SK-N-SH treated with all-trans-retinoic acid at 6 μM for 48 hours (cell line): Measurements from ENCODE around the gene ABI3BP.

Experiments
- ATAC-seq: fragments of 200-7000 bp; cut with Tn5 transposase; 3 replicates; pipeline ENCODE4 v1.9.1; 2020; ENCODE audit warnings: mild to moderate bottlenecking, moderate library complexity
- ARNTL ChIP-seq: fragments of 450-650 bp; formaldehyde crosslinking; IDR thresholded peaks from 2 replicates; pipeline ENCODE4 v1.5.0; 2020; ENCODE audit warnings: low read depth, mild to moderate bottlenecking, moderate library complexity, borderline replicate concordance
- BACH2 ChIP-seq: fragments of 250-450 bp; sonication (Bioruptor Pico); IDR thresholded peaks from 2 replicates; pipeline ENCODE4 v1.9.0; 2021; ENCODE audit warnings: mild to moderate bottlenecking, borderline replicate concordance
- CREB5 ChIP-seq: fragments of 250-450 bp; sonication (Bioruptor Pico); IDR thresholded peaks from 2 replicates; pipeline ENCODE4 v1.5.1; 2020; ENCODE audit warnings: low read depth, mild to moderate bottlenecking, moderate library complexity
- CSDC2 ChIP-seq: fragments of 250-450 bp; sonication (Bioruptor Pico); IDR thresholded peaks from 2 replicates; pipeline ENCODE4 v1.5.0; 2020; ENCODE audit warnings: mild to moderate bottlenecking, moderate library complexity
- ESRRG ChIP-seq: fragments of 250-450 bp; sonication (Bioruptor Pico); IDR thresholded peaks from 2 replicates; pipeline ENCODE4 v1.6.1; 2021; ENCODE audit warnings: mild to moderate bottlenecking
- GLIS3 ChIP-seq: fragments of 250-450 bp; sonication (Bioruptor Pico); IDR thresholded peaks from 2 replicates; pipeline ENCODE4 v1.5.0; 2020; ENCODE audit warnings: mild to moderate bottlenecking, moderate library complexity
- ISL1 ChIP-seq: fragments of 250-450 bp; sonication (Bioruptor Pico); IDR thresholded peaks from 2 replicates; pipeline ENCODE4 v2.1.2; 2022; ENCODE audit warnings: mild to moderate bottlenecking, moderate library complexity
- OSR1 ChIP-seq: fragments of 250-450 bp; sonication (Bioruptor Pico); IDR thresholded peaks from 2 replicates; pipeline ENCODE4 v1.8.0; 2022; ENCODE audit warnings: moderate library complexity, mild to moderate bottlenecking, inconsistent platforms
- PPARA ChIP-seq: fragments of 250-450 bp; sonication (Bioruptor Pico); IDR thresholded peaks from 2 replicates; pipeline ENCODE4 v1.5.0; 2020; ENCODE audit warnings: mild to moderate bottlenecking, borderline replicate concordance
- RARB ChIP-seq: fragments of 250-450 bp; sonication (Bioruptor Pico); IDR thresholded peaks from 2 replicates; pipeline ENCODE4 v1.8.0; 2021; ENCODE audit warnings: mild to moderate bottlenecking, moderate library complexity
- SNAI2 ChIP-seq: fragments of 250-450 bp; sonication (Bioruptor Pico); IDR thresholded peaks from 2 replicates; pipeline ENCODE4 v1.5.0; 2020; ENCODE audit warnings: mild to moderate bottlenecking, moderate library complexity
- TCF4 ChIP-seq: fragments of 250-450 bp; sonication (Bioruptor Pico); IDR thresholded peaks from 2 replicates; pipeline ENCODE4 v1.8.0; 2021; ENCODE audit warnings: mild to moderate bottlenecking, moderate library complexity, borderline replicate concordance
- TOX ChIP-seq: fragments of 250-450 bp; sonication (Bioruptor Pico); IDR thresholded peaks from 2 replicates; pipeline ENCODE4 v1.8.0; 2021; ENCODE audit warnings: mild to moderate bottlenecking, moderate library complexity, borderline replicate concordance
- TSHZ2 ChIP-seq: fragments of 250-450 bp; sonication (Bioruptor Pico); IDR thresholded peaks from 2 replicates; pipeline ENCODE4 v1.5.0; 2020; ENCODE audit warnings: mild to moderate bottlenecking, moderate library complexity
- ZC3H10 ChIP-seq: fragments of 250-450 bp; sonication (Bioruptor Pico); IDR thresholded peaks from 2 replicates; pipeline ENCODE4 v1.5.1; 2021; ENCODE audit warnings: mild to moderate bottlenecking, moderate library complexity
- ZFP3 ChIP-seq: fragments of 250-450 bp; sonication (Bioruptor Pico); IDR thresholded peaks from 2 replicates; pipeline ENCODE4 v1.5.0; 2020; ENCODE audit warnings: mild to moderate bottlenecking, moderate library complexity
- ZFP30 ChIP-seq: fragments of 450-650 bp; formaldehyde crosslinking; IDR thresholded peaks from 2 replicates; pipeline ENCODE4 v1.5.0; 2022; ENCODE audit warnings: mild to moderate bottlenecking, moderate library complexity
- ZNF565 ChIP-seq: fragments of 450-650 bp; formaldehyde crosslinking; conservative IDR thresholded peaks from 2 replicates; pipeline ENCODE4 v1.5.0; 2020; ENCODE audit warnings: low read depth, mild to moderate bottlenecking, moderate library complexity
- ZNF70 ChIP-seq: fragments of 450-650 bp; formaldehyde crosslinking; IDR thresholded peaks from 2 replicates; pipeline ENCODE4 v1.5.0; 2020; ENCODE audit warnings: mild to moderate bottlenecking, moderate library complexity
- ZNF8 ChIP-seq: fragments of 450-650 bp; formaldehyde crosslinking; IDR thresholded peaks from 2 replicates; pipeline ENCODE4 v1.5.0; 2020; ENCODE audit warnings: mild to moderate bottlenecking, moderate library complexity
- TF ChIP-seq, protein P1 (sequence below): fragments of 250-450 bp; sonication (Bioruptor Pico); IDR thresholded peaks from 2 replicates; pipeline ENCODE4 v1.8.0; 2021; ENCODE audit warnings: low read depth, mild to moderate bottlenecking, moderate library complexity, borderline replicate concordance
- TF ChIP-seq, protein P2 (sequence below): fragments of 250-450 bp; sonication (Bioruptor Pico); IDR thresholded peaks from 2 replicates; pipeline ENCODE4 v1.8.0; 2020; ENCODE audit warnings: mild to moderate bottlenecking, moderate library complexity, borderline replicate concordance
- TF ChIP-seq, protein P3 (sequence below): fragments of 250-450 bp; sonication (Bioruptor Pico); IDR thresholded peaks from 2 replicates; pipeline ENCODE4 v1.5.1; 2021; ENCODE audit warnings: mild to moderate bottlenecking, moderate library complexity

The ABI3BP gene

GRCh38 chr3:100966807-100967206, 26.4 kb downstream of the ABI3BP start:
- TF ChIP-seq BACH2 (no peak), TSHZ2 (CRISPR knock-in tag) (peak; percentile 95), ZFP30 (CRISPR knock-in tag) (no peak), ZNF70 (CRISPR knock-in tag) (no peak), ISL1 (CRISPR knock-in tag) (peak; percentile 86), ARNTL (CRISPR knock-in tag) (no peak), ESRRG (CRISPR knock-in tag) (no peak), ZC3H10 (CRISPR knock-in tag) (no peak), TCF4 (CRISPR knock-in tag) (peak; percentile 97), GLIS3 (CRISPR knock-in tag) (peak; percentile 90; the same call in 1 of the 2 replicates), ZNF565 (CRISPR knock-in tag) (no peak), SNAI2 (no peak), ZNF8 (0 out of 2 replicates have a peak, but pooled peaks have one; percentile 31), OSR1 (CRISPR knock-in tag) (no peak), ZFP3 (no peak), TOX (no peak), PPARA (no peak), CSDC2 (CRISPR knock-in tag) (no peak), CREB5 (0 out of 2 replicates have a peak, but pooled peaks have one; percentile 35), RARB (CRISPR knock-in tag) (no peak)
- TF ChIP-seq, protein P1, sequence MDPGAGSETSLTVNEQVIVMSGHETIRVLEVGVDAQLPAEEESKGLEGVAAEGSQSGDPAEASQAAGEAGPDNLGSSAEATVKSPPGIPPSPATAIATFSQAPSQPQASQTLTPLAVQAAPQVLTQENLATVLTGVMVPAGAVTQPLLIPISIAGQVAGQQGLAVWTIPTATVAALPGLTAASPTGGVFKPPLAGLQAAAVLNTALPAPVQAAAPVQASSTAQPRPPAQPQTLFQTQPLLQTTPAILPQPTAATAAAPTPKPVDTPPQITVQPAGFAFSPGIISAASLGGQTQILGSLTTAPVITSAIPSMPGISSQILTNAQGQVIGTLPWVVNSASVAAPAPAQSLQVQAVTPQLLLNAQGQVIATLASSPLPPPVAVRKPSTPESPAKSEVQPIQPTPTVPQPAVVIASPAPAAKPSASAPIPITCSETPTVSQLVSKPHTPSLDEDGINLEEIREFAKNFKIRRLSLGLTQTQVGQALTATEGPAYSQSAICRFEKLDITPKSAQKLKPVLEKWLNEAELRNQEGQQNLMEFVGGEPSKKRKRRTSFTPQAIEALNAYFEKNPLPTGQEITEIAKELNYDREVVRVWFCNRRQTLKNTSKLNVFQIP (CRISPR knock-in tag), result no peak
- TF ChIP-seq, protein P2, sequence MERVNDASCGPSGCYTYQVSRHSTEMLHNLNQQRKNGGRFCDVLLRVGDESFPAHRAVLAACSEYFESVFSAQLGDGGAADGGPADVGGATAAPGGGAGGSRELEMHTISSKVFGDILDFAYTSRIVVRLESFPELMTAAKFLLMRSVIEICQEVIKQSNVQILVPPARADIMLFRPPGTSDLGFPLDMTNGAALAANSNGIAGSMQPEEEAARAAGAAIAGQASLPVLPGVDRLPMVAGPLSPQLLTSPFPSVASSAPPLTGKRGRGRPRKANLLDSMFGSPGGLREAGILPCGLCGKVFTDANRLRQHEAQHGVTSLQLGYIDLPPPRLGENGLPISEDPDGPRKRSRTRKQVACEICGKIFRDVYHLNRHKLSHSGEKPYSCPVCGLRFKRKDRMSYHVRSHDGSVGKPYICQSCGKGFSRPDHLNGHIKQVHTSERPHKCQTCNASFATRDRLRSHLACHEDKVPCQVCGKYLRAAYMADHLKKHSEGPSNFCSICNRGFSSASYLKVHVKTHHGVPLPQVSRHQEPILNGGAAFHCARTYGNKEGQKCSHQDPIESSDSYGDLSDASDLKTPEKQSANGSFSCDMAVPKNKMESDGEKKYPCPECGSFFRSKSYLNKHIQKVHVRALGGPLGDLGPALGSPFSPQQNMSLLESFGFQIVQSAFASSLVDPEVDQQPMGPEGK, result peak; percentile 76
- TF ChIP-seq, protein P3, sequence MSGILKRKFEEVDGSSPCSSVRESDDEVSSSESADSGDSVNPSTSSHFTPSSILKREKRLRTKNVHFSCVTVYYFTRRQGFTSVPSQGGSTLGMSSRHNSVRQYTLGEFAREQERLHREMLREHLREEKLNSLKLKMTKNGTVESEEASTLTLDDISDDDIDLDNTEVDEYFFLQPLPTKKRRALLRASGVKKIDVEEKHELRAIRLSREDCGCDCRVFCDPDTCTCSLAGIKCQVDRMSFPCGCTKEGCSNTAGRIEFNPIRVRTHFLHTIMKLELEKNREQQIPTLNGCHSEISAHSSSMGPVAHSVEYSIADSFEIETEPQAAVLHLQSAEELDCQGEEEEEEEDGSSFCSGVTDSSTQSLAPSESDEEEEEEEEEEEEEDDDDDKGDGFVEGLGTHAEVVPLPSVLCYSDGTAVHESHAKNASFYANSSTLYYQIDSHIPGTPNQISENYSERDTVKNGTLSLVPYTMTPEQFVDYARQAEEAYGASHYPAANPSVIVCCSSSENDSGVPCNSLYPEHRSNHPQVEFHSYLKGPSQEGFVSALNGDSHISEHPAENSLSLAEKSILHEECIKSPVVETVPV (CRISPR knock-in tag), result peak; percentile 70; the same call in 1 of the 2 replicates

DNA sequence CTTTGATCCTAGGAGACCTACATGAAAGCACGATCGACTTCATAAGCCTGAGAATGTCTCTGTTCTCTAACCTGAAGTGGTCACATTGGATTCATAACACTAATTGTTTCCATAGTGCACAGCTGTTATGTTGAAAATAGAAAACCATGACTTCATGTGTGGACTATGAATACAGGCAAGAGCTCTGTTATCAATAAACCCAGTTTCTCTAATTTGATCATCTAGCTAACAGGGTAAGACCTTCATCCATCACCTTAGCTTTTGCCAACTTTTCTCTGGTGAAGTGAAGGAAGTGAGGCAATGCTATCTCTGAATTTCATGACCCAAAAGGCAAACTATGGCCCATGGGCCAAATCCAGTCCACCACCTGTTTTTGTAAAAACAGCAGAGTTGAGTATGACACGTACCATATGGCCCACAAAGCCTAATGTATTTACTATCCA, 27.2 kb downstream of the ABI3BP start:
- peak; percentile 83 for ATAC-seq
- TF ChIP-seq TCF4 (CRISPR knock-in tag) (peak; percentile 95), CREB5 (peak; percentile 43; the same call in 1 of the 2 replicates), ZC3H10 (CRISPR knock-in tag) (no peak), TOX (no peak), GLIS3 (CRISPR knock-in tag) (no peak), CSDC2 (CRISPR knock-in tag) (no peak), BACH2 (no peak), SNAI2 (peak; percentile 68; the same call in 1 of the 2 replicates), ZNF8 (no peak), ZNF565 (CRISPR knock-in tag) (no peak), OSR1 (CRISPR knock-in tag) (no peak), RARB (CRISPR knock-in tag) (no peak), ARNTL (CRISPR knock-in tag) (no peak), ZFP3 (no peak), ISL1 (CRISPR knock-in tag) (peak; percentile 70), ZNF70 (CRISPR knock-in tag) (no peak)
- TF ChIP-seq, protein P2, result no peak
- TF ChIP-seq, protein P3 (CRISPR knock-in tag), result peak; percentile 76; the same call in 1 of the 2 replicates

More at GRCh38 chr3:100966807-100967206, 26.4 kb downstream of the ABI3BP start:
- peak; percentile 56 for ATAC-seq
